ENCODE data around the gene NDRG4. TPM values are rescaled to one million over a fixed set of nuclear protein-coding genes. Genes with fewer than 3 reads are reported as not detected.

The NDRG4 gene
- total and polyA plus RNA-seq, 2 experiments from 2014 or later: 16.3 to 32.1 TPM

GRCh38 chr16:58492735-58493134, 7.2 kb upstream of the NDRG4 start (continued):
- TF ChIP-seq, protein P1, sequence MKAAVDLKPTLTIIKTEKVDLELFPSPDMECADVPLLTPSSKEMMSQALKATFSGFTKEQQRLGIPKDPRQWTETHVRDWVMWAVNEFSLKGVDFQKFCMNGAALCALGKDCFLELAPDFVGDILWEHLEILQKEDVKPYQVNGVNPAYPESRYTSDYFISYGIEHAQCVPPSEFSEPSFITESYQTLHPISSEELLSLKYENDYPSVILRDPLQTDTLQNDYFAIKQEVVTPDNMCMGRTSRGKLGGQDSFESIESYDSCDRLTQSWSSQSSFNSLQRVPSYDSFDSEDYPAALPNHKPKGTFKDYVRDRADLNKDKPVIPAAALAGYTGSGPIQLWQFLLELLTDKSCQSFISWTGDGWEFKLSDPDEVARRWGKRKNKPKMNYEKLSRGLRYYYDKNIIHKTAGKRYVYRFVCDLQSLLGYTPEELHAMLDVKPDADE (IDR thresholded peaks at IDR 0.05): no peak
- TF ChIP-seq EZH2phosphoT487 (IDR thresholded peaks at IDR 0.05; ENCODE audit: unreplicated experiment) (no peak), JUNB (IDR thresholded peaks at IDR 0.05; ENCODE audit: unreplicated experiment) (no peak), STAT1 (IDR thresholded peaks at IDR 0.05; ENCODE audit: unreplicated experiment) (no peak), POLR2AphosphoS5 (IDR thresholded peaks at IDR 0.05; ENCODE audit: low read depth) (no peak)
- TF ChIP-seq, protein P2, sequence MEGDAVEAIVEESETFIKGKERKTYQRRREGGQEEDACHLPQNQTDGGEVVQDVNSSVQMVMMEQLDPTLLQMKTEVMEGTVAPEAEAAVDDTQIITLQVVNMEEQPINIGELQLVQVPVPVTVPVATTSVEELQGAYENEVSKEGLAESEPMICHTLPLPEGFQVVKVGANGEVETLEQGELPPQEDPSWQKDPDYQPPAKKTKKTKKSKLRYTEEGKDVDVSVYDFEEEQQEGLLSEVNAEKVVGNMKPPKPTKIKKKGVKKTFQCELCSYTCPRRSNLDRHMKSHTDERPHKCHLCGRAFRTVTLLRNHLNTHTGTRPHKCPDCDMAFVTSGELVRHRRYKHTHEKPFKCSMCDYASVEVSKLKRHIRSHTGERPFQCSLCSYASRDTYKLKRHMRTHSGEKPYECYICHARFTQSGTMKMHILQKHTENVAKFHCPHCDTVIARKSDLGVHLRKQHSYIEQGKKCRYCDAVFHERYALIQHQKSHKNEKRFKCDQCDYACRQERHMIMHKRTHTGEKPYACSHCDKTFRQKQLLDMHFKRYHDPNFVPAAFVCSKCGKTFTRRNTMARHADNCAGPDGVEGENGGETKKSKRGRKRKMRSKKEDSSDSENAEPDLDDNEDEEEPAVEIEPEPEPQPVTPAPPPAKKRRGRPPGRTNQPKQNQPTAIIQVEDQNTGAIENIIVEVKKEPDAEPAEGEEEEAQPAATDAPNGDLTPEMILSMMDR (conservative IDR thresholded peaks at IDR 0.05; ENCODE audit: low read depth in 2 of 2): no peak

- H3K36me3 ChIP-seq (ENCODE audit: insufficient read depth): no peaks in the 10 kb centered on the region
- no peak overlapping the region for H3K4me3 Mint-ChIP-seq
- H3K79me2 ChIP-seq (replicated peaks; ENCODE audit: insufficient read depth): no peaks in the 10 kb centered on the region
- DNase-seq (ENCODE audit: low spot score) (no peak), ATAC-seq (no peak)
- H4K20me1 ChIP-seq (replicated peaks; ENCODE audit: insufficient read depth): no peaks in the 10 kb centered on the region; the same call in 1 of the 2 replicates
- H3K27ac Mint-ChIP-seq: no peak overlapping the region
- no peak overlapping the region for H3K4me3 ChIP-seq
- H3F3A ChIP-seq (replicated peaks; ENCODE audit: low read depth): no peaks in the 10 kb centered on the region
- H3K36me3 Mint-ChIP-seq (ENCODE audit: low read depth): no peaks in the 10 kb centered on the region
- peaks cover 25% of the 10 kb centered on the region for H3K27me3 Mint-ChIP-seq (ENCODE audit: insufficient read depth, low read depth, poor library complexity)
- no peaks in the 10 kb centered on the region; the same call in 2 of the 3 replicates for H3K9me3 Mint-ChIP-seq
- H3K4me1 Mint-ChIP-seq: peaks cover 29% of the 10 kb centered on the region
- H3K27ac ChIP-seq (ENCODE audit: low read depth): no peak overlapping the region
- H3K4me2 ChIP-seq: no peak overlapping the region
- no peak overlapping the region for H2AFZ ChIP-seq
- H3K4me1 ChIP-seq (ENCODE audit: insufficient read depth): no peaks in the 10 kb centered on the region; the same call in 1 of the 2 replicates
- TF ChIP-seq, protein P1 (IDR thresholded peaks at IDR 0.05): no peak
- TF ChIP-seq ZNF462 (CRISPR knock-in tag; IDR thresholded peaks at IDR 0.05) (no peak), JUNB (IDR thresholded peaks at IDR 0.05; ENCODE audit: unreplicated experiment) (no peak), REST (IDR thresholded peaks at IDR 0.05; ENCODE audit: unreplicated experiment) (no peak), ZNF331 (CRISPR knock-in tag; IDR thresholded peaks at IDR 0.05; ENCODE audit: low read depth) (no peak)
- H3K27me3 ChIP-seq (ENCODE audit: insufficient read depth): no peaks in the 10 kb centered on the region
- no peaks in the 10 kb centered on the region for H3K9me2 ChIP-seq (ENCODE audit: insufficient read depth)
Measured at GRCh38 chr16:58493756-58494431, 6.0 kb upstream of the NDRG4 start.
